ENCODE data around the gene DUSP6.

Gene DUSP6, protein sequence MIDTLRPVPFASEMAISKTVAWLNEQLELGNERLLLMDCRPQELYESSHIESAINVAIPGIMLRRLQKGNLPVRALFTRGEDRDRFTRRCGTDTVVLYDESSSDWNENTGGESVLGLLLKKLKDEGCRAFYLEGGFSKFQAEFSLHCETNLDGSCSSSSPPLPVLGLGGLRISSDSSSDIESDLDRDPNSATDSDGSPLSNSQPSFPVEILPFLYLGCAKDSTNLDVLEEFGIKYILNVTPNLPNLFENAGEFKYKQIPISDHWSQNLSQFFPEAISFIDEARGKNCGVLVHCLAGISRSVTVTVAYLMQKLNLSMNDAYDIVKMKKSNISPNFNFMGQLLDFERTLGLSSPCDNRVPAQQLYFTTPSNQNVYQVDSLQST

DNA sequence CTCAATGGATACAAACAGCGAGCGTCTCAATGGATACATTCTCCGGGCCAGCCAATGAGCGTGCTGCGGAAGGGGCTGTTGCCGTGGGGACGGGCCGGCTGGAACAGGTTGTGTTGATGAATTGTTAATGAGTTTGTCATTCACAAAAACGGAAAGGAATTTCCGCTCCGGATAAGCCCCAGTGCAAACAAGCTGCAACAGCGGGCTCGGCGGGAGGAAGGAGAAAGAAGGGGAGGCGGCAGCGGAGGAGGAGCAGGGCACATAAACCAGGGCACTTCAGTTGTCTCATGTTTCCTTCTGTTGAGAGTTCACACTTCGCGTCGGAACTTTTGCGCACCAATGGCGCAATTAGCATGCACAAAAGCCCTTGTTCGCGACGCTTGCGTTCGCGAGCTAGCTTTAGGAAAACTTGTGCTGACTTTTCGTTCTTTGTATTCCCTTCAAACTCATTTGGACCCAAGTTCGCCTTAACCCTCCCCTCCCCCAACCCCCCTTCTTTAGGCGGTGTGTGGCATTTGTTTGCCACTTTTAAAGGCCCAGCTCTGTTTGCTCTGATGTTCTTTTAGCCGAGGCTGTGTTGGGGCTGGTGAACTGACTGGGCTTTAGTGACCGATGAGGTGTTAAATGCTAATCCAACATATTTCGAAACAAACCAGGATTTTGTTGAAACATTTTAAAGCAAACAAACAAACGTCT lies at the start of gene DUSP6:
DUSP6 (minus strand) TSS at position 10 of the 696 bp plus-strand sequence. CDS start 462 bp downstream, outside the sequence.
- DNase-seq: peak; percentile 87

DNA sequence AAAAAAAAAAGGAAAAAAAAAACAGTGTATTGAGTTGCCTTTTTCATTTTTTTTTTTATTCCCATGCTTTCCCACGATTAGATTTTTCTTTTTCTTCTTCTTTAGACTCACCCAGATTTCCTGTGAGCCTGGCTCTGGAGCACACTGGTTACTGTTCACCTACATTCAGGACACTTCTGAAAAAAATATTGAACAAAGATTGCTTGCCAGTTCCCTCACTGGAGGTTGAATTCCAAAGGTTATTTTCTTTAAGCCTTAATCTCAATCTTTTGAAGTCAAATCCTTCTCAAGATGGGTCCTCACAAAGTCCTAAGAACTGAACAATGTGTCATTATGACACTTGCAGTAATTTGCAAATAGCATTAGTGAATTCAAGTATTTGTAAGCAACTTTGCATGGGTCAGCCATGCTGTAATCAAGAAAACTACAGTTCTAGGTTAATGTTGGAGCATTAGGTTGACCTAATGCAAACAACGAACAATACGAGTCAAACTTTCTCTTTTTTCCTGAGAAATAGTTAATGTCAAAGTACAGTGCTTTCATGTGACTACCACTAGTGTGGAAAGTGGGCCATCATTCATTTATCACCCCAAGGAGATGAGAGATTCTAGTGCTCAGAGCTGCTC lies 49.2 kb upstream of the DUSP6 start:
- DNase-seq: no peak

DNA sequence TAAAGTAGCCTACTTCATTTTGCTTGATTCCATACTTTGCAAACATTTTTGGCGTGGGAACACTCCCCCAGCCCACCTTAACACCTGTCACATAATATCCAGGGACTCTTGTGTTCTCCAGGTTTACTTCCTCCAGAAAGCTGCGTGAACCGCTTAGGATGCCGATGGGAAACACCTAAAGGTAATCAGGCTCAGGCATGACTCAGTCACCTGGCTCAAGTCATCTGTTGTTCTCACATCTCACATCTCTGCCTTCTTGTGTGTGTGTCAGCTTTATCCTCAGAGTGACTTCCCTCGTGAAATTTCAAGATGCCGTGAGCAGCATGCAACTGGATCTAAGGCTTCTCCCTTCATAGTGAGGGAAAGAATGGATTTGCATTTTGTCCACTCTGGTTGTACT lies 48.1 kb upstream of the DUSP6 start:
- DNase-seq: no peak

DNA sequence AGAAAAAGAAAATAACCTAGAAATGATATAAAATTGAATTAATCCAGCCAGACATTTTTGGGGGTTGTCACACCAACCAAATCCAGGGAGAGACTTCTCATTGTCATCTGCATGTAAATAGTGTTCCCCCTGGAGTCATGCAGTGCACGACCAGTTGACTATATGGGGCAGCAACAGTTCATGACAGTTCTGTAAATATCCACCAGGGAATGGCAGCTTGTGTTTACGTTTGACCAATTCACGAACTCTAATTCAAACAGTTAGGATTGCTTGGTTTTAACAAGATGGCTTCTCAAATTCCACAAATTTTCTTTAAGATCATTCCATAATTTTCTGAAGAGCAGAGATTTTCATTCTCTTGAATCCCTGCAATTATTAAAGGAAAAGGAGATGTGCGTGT lies 43.4 kb upstream of the DUSP6 start:
- DNase-seq: no peak

DNA sequence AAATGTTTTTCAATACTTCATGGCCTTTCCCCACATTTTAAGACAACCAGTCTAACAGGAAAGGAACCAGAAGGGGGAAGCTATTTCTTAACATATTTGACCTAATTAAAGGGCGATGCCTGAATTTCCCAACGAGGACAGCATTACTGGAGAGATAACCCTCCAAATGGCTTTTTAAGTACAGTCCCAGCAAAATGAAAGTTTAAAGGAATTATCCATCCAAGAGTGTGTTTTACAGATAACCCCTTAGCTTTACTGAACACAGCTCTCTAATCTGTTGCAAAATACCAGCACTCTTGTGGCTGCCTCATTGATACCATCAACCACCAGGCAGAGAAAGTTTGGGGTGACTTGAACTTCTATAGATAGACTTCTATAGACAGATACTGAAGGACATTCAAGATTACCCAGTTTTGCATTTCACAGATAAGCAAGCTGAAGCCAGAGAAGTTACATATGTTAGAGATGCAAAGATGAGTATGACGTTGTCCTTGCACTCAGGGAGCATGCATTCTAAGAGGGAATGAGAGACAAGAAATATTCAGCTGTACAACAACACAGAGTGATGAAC lies 41.3 kb upstream of the DUSP6 start:
- DNase-seq: no peak

DNA sequence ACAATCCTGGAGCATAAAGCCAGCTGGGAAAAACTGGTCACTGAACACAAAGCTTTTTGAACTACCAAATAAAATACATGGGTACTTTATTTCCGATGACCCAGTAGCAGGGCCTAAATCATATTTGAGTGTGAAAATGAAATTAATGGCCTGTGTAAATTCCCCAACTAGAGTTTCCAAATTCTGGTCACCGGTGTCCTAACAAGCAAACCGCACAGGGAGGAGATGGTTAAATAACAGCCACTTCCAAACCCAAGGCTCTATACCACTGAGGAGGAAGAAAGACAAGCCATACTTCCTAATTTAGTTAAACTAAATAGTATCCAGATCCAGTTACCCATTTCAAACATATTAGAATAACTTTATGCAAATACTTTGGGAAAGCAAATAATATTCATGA lies 40.1 kb upstream of the DUSP6 start:
- no peak for DNase-seq

DNA sequence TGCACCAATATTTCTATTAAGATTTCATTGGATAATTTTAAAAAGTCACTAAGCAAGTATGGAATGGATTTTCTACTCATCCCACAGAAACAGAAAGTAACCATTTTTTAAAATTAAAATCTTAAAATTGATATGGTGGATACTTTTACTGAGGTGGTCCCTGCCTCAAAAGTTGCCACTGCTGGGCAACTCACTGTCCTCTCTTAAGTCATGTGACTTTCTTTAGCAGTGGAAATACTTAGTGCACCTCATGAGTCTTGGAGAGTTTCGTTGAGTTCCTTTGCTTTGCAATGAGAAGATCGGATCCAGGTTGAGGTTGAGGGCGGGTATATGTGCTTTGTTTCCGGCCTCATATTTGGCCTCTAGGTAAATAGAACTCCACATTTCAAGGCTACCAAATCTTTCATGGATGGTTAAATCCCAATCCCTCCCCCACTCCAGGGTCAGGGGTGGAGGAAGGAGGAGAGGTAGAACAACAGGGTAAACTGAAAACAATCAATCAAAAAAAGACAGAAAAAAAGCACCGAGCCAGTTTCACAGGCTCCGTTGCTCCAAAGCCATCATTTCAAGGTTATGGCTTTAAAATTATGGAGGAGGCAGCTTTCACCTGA lies 39.5 kb upstream of the DUSP6 start:
- no peak for DNase-seq

DNA sequence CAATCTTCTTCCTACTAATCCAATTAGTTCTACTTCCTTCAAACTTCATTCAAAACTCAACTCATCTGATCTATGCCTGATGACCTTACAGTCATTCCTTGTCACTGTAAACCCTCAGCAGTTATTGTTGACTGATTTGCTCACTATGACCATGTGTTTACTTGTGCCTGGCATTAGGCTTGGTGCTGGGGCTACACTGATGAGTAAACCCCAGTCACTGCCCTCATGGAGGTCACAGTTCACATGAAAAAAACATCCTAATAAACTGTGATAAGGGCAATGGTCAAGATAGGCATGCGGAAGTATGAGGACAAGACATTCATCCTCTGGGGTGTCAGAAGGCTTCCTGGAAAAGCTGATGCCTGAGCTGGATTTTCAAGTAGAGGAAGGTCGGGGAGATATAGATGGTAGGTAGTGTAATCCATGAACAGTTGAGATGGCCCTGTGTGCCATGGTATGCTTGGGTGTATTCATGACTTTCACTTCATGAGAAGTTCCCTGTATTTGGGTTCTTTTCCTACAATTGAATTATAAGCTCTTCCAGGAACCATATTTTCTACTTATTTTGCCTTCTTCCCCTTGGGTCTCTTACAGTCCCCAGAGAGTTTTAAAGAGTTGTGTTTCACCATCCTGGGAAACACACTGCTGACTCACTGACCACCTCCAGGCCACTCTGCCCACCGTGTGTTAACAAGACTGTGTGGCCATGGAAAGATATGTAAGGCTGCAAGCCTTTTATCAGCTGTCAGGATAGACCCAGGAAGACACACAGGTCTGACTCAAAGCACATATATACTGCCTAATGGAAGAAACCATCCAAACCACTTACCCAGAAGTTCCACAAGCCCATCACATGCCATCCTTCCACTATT lies 38.7 kb upstream of the DUSP6 start:
- DNase-seq: no peak

DNA sequence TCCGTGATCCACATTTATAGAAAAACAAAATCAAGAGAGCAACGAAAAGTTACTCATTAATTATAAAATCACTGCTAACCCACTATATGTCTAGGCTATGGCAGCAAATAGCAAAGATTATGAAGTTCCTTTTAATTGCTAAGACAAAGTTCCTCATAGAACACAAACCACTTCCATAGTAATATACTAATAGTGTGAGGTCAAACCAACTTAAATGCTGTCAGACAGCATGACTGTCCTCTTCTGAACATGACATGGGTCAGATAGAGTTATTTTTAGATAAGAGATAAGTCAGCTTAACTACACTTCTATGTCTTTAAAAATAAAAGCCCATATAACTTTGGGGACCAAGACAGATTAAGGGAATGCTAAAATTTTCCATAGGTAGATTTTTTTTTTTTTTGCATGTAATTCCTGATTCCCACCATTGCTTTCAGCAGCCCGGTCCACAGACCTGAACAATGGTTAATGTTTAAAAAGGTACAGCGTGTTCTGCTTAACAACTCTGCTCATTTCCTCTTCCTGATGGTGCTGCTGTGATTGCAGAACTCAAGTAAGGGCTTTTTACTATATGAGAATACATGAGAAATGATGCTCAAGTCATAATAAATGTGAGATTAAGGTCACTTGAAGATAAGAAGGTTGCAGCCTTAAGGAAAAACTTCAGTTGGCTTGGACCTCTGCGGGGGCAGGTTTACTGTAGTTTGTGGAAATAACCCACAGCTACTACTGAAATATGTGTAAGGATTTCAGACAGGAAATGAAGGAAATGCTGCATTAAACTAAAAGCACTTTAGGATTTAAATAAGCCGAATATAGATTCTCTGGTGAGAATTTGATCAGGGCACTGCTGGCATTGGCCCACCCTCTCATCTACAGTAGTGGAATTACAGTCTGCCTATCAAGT lies 37.7 kb upstream of the DUSP6 start:
- DNase-seq: no peak

DNA sequence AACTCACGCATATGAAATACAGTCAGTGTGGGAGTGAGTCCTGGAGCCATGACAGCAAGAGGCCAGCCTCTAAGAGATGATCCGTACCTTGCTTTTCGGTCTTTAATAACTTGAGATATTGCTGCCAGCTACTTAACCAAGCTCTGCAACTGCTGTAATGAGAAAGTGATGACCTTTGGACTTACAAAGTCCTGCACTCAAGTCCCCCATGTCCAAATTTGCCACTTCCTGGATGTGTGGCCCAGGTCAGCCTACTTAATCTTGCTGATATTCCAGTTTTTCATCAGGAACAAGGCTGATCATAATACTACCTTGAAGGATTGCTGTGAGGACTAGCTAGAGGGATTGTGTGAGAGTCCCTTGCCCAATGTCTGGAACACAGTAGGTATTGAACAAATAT lies 33.8 kb upstream of the DUSP6 start:
- no peak for DNase-seq

DNA sequence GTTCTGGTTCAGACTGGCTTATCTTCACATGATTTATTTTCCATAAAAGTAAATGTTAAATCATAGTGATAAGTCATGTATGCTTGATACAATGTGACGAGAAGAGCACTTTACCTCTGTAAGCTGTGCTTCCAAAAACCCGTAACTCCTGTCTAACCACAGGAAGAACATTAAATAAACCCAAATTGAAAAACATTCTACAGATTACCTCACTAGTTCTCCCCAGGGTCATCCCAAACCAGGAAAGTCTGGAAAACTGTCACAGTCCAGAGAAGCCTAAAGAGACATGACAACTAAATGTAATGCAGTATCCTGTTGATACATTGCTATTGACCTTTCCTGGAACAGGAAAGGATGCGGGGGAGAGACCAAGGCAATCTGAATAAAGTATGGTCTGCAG lies 32.5 kb upstream of the DUSP6 start:
- no peak for DNase-seq

DNA sequence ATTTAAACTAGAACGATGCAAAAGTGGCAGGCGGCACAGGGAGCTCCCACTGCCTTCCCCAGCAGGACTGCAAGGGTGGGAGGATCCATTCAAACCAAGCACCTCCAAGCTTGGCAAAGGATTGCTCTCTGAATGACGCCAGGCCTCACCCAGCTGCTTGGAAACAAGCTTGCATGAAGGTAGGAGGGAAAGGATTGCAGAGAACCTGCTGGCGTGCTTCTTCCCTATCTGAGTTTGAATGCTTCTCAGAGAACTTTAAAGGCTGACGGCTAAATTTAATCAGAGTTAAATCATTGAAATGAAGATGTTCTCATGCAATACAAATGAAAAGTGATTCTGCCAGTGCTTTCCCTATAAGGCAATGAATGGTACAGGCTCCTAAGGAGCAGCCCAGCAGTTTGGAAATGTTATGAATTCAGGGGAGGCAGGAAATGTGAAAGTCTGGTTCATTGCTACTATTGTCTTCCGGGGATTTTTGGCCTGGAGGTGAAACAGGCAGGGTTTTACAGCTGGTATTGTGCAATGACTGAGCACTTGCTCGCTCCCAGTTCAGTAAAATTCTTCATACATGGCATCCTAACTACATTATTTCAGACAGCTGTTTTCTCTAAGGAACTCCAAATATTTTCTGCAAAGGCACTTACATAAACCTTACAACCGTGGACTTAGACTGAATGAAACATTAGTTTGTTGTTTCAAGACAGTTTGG lies 31.9 kb upstream of the DUSP6 start:
- no peak for DNase-seq

DNA sequence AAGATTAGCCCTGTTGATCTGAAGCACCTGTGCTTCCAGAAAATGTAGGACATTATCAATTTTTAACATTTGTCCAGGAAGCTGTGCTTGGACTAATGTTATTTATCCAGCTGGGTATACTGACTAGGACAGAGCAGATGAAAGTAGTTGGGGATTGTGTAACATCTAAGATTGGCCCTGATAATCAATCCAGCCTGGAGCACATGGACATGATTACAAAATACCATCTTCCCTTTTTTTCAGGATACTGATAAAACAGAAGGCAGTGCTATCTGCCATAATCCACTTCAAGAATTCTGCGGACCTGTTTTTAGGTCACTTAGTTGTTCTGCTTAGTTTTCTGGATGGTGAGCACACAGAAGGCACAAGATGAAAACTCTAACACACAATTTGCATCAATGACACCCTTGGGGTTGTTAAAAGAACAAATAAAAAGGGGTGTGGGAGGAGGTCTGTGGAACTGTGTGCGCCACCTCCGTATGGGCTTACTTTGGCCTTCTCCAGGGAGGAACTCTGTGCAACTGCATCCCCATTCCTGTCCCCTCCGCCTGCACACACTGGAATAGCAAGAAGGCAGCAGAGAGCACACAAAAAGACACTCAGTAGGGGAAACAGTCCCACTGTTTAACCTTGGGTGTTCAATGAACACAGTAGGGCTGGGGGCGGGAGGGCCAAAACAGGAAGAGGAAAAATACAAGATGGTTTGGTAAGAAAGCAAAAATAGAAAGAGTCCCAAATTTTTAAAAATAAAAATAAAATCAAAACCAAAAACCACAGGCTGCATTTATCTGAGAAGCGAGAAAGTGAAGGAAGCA lies 31.1 kb upstream of the DUSP6 start:
- no peak for DNase-seq

DNA sequence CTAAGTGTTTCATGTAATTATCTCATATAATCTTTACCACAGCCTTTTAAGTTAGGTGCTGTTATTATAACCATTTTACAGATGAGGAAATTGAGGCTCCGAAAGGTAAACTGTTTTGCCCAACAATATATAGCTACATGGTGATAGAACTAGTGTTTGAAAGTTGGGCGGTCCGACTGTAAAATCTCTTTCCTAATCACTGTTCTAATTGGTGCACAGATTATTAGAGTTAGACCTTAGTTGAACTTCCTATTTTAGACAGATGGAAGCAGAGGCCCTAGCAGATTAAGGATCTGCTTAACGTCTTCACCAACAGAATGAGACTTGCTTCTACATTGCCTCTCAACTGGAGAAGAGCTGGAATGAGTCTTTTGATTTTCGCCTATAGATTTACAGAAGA lies 30.0 kb upstream of the DUSP6 start:
- DNase-seq: no peak

DNA sequence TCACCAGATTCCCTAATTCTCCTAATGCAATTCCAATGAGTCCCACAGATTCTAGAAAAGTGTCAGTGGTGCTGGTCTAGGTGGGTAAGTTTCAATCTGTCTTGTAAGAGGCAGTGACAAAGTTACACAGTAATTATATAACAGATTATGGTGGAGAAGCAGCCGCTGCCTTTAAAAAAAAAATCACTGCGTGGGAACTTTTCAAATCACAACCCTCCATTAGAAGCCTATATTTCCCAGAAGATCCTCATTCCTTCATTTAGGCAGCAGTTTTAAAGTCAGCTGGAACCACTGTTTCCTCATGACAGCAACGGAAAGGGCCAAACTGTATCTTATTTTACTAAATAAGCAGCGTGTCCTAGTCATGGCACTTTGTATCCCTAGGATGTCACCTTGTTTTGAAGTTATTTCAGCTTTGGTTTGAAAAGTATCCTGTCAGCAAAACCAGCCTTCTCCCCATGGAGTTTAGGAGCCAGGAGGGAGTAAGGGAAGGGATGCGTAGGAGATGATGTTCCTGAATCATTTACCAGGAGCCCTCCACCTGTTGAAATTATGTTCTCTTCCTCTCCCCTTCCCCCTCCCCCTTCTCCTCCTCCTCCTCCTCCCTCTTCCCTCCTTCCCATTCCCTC lies 27.7 kb upstream of the DUSP6 start:
- no peak for DNase-seq

DNA sequence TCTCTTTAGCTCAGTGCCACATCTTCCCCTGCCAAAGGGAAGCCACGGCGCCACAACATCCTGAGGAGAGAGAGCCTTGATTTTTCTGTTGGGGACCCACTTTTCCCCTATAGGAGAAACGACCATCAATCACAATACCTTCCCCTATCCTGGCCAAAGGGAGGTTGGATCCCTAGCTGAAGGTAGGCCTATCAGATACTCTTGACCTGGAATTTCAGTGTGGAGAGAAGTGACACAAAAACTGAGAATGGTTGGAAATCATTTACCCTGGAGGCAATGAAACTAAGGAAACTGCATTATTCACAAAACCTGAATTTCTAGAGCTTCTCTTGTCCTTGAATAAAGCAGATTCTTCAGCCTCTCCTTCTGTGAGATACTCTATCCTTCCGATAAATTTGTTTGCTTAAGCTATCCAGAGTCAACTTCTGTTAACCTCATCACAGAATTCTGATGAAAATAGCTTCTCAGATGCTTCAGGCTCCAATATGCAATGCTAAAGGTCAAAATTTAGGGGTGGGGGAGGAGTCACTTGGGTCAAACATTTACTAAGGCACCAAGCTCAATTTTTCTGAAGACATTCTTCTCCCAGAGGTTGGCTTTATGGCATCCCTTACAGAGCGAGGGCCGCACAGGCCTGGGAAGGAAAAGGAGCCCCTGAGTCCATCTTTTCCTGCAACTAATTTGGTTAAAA lies 27.0 kb upstream of the DUSP6 start:
- DNase-seq: no peak

DNA sequence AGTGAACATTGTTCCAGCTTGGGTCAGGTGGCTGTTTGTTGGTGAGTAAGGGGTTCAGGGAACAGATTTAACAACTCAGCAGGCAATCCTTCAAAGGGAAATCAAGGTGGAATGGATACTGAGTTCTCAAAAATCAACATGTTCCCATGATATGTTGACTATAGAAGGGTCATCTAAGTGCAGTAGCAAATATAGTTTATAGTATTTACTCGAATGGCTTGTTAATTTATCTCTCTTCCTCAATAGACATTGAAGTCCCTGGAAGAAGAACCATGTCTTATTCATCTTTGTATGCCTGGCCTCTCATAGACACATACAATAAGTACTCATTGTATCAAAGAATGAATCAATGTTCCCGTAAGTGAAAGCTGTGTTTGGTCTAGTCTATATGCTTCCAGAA lies 24.5 kb upstream of the DUSP6 start:
- DNase-seq: no peak

DNA sequence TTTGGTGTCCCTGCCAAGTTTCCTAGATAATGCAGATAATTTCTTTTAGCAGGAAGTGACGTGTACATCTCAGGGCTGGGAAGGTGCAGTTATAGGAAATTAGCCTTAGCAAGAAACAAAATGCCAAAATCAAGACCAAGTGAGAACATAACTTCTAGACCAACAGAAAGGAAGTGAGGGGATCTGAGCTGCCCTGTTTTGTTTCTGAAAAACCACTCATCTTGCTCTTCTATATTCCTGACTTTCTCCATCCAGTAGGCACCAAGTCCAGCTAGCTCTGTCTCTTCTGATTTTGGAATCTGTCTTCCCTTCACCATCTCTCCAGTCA lies 23.9 kb upstream of the DUSP6 start:
- no peak for DNase-seq
